Astrocyte (in vitro differentiated cells and primary cell): ENCODE measurements around the gene FAM53B. TPM values are rescaled to one million over a fixed set of nuclear protein-coding genes. Genes with fewer than 3 reads are reported as not detected.

Experiments
- DNase-seq: peaks from one replicate; pipeline ENCODE4 v3.0.0-alpha.2; 2010; ENCODE audit warnings: low read depth
- FAIRE-seq: peaks from 2 replicates; lab custom pipeline; 2011; peaks lifted over from hg19 to GRCh38; lab: Jason Lieb, UNC
- H2AFZ ChIP-seq: 2 replicates; pipeline ENCODE4 v1.6.0; 2012; ENCODE audit warnings: low read depth, low read length, inconsistent platforms
- H3K27ac ChIP-seq: 2 replicates; pipeline ENCODE4 v1.5.1; 2011; ENCODE audit warnings: low read depth, low read length, inconsistent platforms
- H3K27me3 ChIP-seq: 2 replicates; pipeline ENCODE4 v1.6.0; 2011; ENCODE audit warnings: low read length, inconsistent platforms; ENCODE audit not compliant: insufficient read depth
- H3K36me3 ChIP-seq: 2 replicates; pipeline ENCODE4 v1.5.1; 2011; ENCODE audit warnings: low read length, inconsistent platforms; ENCODE audit not compliant: insufficient read depth
- H3K4me1 ChIP-seq: 2 replicates; pipeline ENCODE4 v1.5.1; 2011; ENCODE audit warnings: low read length, inconsistent platforms; ENCODE audit not compliant: insufficient read depth
- H3K4me2 ChIP-seq: 2 replicates; pipeline ENCODE4 v1.6.0; 2012; ENCODE audit warnings: low read length, inconsistent platforms
- H3K4me3 ChIP-seq: 2 replicates; pipeline ENCODE4 v1.5.1; 2011; ENCODE audit warnings: low read depth, mild to moderate bottlenecking, low read length, inconsistent platforms; ENCODE audit not compliant: insufficient read depth
- H3K79me2 ChIP-seq: 2 replicates; pipeline ENCODE4 v1.6.0; 2012; ENCODE audit warnings: mild to moderate bottlenecking, low read length, inconsistent platforms; ENCODE audit not compliant: insufficient read depth
- H3K9ac ChIP-seq: 2 replicates; pipeline ENCODE4 v1.6.0; 2012; ENCODE audit warnings: mild to moderate bottlenecking, low read length, inconsistent platforms
- H3K9me3 ChIP-seq: 2 replicates; pipeline ENCODE4 v1.5.1; 2012; ENCODE audit warnings: low read depth, mild to moderate bottlenecking, low read length, inconsistent platforms; ENCODE audit not compliant: insufficient read depth
- H4K20me1 ChIP-seq: 2 replicates; pipeline ENCODE4 v1.6.0; 2012; ENCODE audit warnings: low read length, inconsistent platforms; ENCODE audit not compliant: insufficient read depth
- H3K27ac Mint-ChIP-seq: one replicate; pipeline ENCODE4 v1.8.0; 2021; ENCODE audit warnings: mild to moderate bottlenecking, mixed read lengths; ENCODE audit not compliant: unreplicated experiment
- H3K27me3 Mint-ChIP-seq: one replicate; pipeline ENCODE4 v1.8.0; 2021; ENCODE audit warnings: low read depth, mixed read lengths; ENCODE audit not compliant: unreplicated experiment
- H3K36me3 Mint-ChIP-seq: one replicate; pipeline ENCODE4 v1.8.0; 2021; ENCODE audit warnings: low read depth, mixed read lengths; ENCODE audit not compliant: unreplicated experiment
- H3K4me1 Mint-ChIP-seq: one replicate; pipeline ENCODE4 v1.8.0; 2021; ENCODE audit warnings: low read depth, mixed read lengths; ENCODE audit not compliant: unreplicated experiment
- H3K4me3 Mint-ChIP-seq: one replicate; pipeline ENCODE4 v1.8.0; 2021; ENCODE audit warnings: mild to moderate bottlenecking, moderate library complexity, mixed read lengths; ENCODE audit not compliant: unreplicated experiment
- H3K9me3 Mint-ChIP-seq: one replicate; pipeline ENCODE4 v1.8.0; 2021; ENCODE audit warnings: mild to moderate bottlenecking, mixed read lengths; ENCODE audit not compliant: unreplicated experiment
- CTCF ChIP-seq: IDR thresholded peaks from 2 replicates; pipeline ENCODE4 v1.5.1; 2011; ENCODE audit warnings: low read depth, mild to moderate bottlenecking, inconsistent platforms, low read length, moderate library complexity; ENCODE audit not compliant: insufficient read depth
- EZH2 ChIP-seq: IDR thresholded peaks from 2 replicates; pipeline ENCODE4 v1.6.1; 2012; ENCODE audit warnings: mild to moderate bottlenecking, low read length, inconsistent platforms; ENCODE audit not compliant: insufficient read depth
- total RNA-seq: library from RNA; stranded (reverse); gene quantifications from 2 replicates; pipeline ENCODE4 v1.2.1, GENCODE V29; 2021

FAM53B gene
- total RNA-seq, 1 donor from 2014 or later, result 12.9 TPM

DNA sequence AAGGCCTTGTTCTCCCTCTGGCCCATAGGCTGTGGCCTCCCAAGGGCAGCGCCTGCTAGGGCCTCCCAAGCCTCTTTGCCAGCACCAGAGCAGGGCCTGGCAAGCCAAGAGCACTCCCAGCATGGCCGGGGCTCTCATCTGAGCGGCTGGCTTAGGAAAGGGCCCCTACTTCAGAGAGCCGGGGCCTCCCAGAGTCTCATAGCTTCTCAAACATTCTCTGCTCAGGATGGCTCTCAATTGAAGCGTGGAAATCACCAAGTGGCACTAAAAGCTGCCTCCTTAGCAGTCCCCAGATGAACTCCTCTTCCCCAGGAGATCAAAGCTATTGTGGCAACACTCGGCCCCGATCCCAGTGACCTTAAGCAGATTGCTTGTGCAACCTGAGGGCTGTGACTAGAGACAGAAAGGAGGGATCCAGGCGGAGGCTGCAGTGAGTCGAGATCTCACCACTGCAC lies 69.4 kb downstream of the FAM53B start:
- no peak for DNase-seq
- no peak overlapping the region for H3K4me3 Mint-ChIP-seq
- TF ChIP-seq EZH2 (no peak), CTCF (no peak)
- peaks cover 8% of the 10 kb centered on the region for H3K79me2 ChIP-seq
- no peaks in the 10 kb centered on the region for H3K9me3 Mint-ChIP-seq
- no peak overlapping the region for H3K27ac ChIP-seq
- H3K4me1 Mint-ChIP-seq, result peaks cover 11% of the 10 kb centered on the region
- H3K4me3 ChIP-seq, result no peak overlapping the region
- no peaks in the 10 kb centered on the region for H3K27me3 Mint-ChIP-seq
- H3K27ac Mint-ChIP-seq, result peak overlapping the region; percentile 20
- H3K4me1 ChIP-seq, result no peaks in the 10 kb centered on the region
- H3K36me3 Mint-ChIP-seq, result peaks cover 13% of the 10 kb centered on the region
- no peaks in the 10 kb centered on the region for H3K36me3 ChIP-seq
- FAIRE-seq, result no peak
- no peaks in the 10 kb centered on the region for H3K27me3 ChIP-seq
- H3K9me3 ChIP-seq, result no peaks in the 10 kb centered on the region
- H2AFZ ChIP-seq, result no peak overlapping the region
- H3K4me2 ChIP-seq, result no peak overlapping the region
- H3K9ac ChIP-seq, result no peak overlapping the region
- peaks cover 90% of the 10 kb centered on the region for H4K20me1 ChIP-seq

- H3K4me2 ChIP-seq, result no peak overlapping the region
- H3K27me3 Mint-ChIP-seq, result no peaks in the 10 kb centered on the region
- H3K27ac Mint-ChIP-seq, result no peak overlapping the region
- H3K27me3 ChIP-seq, result no peaks in the 10 kb centered on the region
- H3K27ac ChIP-seq, result no peak overlapping the region
- no peaks in the 10 kb centered on the region for H3K36me3 ChIP-seq
- no peak for TF ChIP-seq CTCF
- no peak for TF ChIP-seq EZH2
- H3K9ac ChIP-seq, result no peak overlapping the region
- no peak for FAIRE-seq
- H3K36me3 Mint-ChIP-seq, result peaks cover 10% of the 10 kb centered on the region
- DNase-seq, result no peak
- H2AFZ ChIP-seq, result no peak overlapping the region
- no peaks in the 10 kb centered on the region for H3K9me3 ChIP-seq
- H3K4me3 Mint-ChIP-seq, result no peak overlapping the region
- H4K20me1 ChIP-seq, result peaks cover 95% of the 10 kb centered on the region
- no peak overlapping the region for H3K4me3 ChIP-seq
- H3K4me1 ChIP-seq, result no peaks in the 10 kb centered on the region
- H3K79me2 ChIP-seq, result peaks cover 3% of the 10 kb centered on the region
- H3K9me3 Mint-ChIP-seq, result no peaks in the 10 kb centered on the region
- H3K4me1 Mint-ChIP-seq, result peaks cover 13% of the 10 kb centered on the region
These were observed 72.0 kb downstream of the FAM53B start for GRCh38 chr10:124672181-124672638.

DNA sequence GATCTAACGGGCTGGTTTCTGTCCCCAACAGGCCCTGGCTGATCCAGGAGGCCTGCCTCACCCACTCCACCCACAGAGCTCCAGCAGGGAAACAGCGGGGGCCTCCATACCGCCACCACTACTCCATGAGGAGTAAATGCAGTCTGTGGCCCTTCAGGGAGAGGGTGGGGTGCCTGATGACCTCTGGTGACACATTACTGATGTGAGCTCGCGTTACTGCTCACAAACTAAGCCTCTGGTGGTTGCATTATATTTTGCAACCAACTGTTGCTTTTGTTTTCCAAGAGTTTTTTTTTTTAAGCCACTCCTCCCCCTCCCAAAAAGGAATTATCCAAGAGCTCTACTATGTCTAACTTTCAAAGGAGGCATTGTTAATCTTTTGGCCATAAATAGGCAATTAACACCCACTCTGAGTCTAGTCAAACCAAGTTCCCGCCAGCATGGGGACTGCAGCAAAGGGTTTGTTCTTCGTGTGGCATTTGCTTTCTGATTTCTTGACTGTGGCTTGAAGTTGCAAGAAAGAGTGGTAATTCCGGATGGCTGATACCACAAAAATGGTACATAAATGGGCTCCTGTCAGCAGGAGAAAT lies 72.6 kb downstream of the FAM53B start:
- H3K9ac ChIP-seq, result no peak overlapping the region
- no peaks in the 10 kb centered on the region for H3K36me3 ChIP-seq
- Mint-ChIP-seq H3K4me1 (peaks cover 7% of the 10 kb centered on the region), H3K36me3 (peaks cover 10% of the 10 kb centered on the region), H3K27ac (no peak overlapping the region), H3K27me3 (no peaks in the 10 kb centered on the region), H3K9me3 (no peaks in the 10 kb centered on the region), H3K4me3 (no peak overlapping the region)
- no peak for TF ChIP-seq CTCF
- TF ChIP-seq EZH2, result no peak
- H3K4me2 ChIP-seq, result no peak overlapping the region
- peaks cover 3% of the 10 kb centered on the region for H3K79me2 ChIP-seq
- H3K4me3 ChIP-seq, result no peak overlapping the region
- H3K4me1 ChIP-seq, result no peaks in the 10 kb centered on the region
- DNase-seq (peak; percentile 10), FAIRE-seq (no peak)
- H3K9me3 ChIP-seq, result no peaks in the 10 kb centered on the region
- H4K20me1 ChIP-seq, result peaks cover 94% of the 10 kb centered on the region
- no peaks in the 10 kb centered on the region for H3K27me3 ChIP-seq
- H2AFZ ChIP-seq, result no peak overlapping the region
- no peak overlapping the region for H3K27ac ChIP-seq
